Neuronal stem cell (in vitro differentiated cells): ENCODE results near the gene TTC24.

Source experiments
- DNase-seq: peaks from one replicate; pipeline ENCODE4 v3.0.0-alpha.2; 2013; ENCODE audit warnings: low spot score
- H2AFZ ChIP-seq: one replicate; pipeline ENCODE4 v1.6.1; 2013; ENCODE audit warnings: mild to moderate bottlenecking, low read length, inconsistent platforms
- H2AK5ac ChIP-seq: 2 replicates; pipeline ENCODE4 v1.6.1; 2013; ENCODE audit warnings: low read depth, mild to moderate bottlenecking, inconsistent platforms, low read length, moderate library complexity, mixed read lengths
- H2BK120ac ChIP-seq: 2 replicates; pipeline ENCODE4 v1.6.1; 2013; ENCODE audit warnings: low read depth, mild to moderate bottlenecking, inconsistent platforms, low read length, moderate library complexity, mixed read lengths
- H2BK12ac ChIP-seq: one replicate; pipeline ENCODE4 v1.6.1; 2013; ENCODE audit warnings: low read length, inconsistent platforms
- H2BK15ac ChIP-seq: 2 replicates; pipeline ENCODE4 v1.6.1; 2013; ENCODE audit warnings: mild to moderate bottlenecking, low read length, inconsistent platforms, mixed read lengths
- H2BK5ac ChIP-seq: one replicate; pipeline ENCODE4 v1.6.1; 2013; ENCODE audit warnings: inconsistent platforms, mild to moderate bottlenecking, low read length, moderate library complexity
- H3K14ac ChIP-seq: one replicate; pipeline ENCODE4 v1.6.1; 2013; ENCODE audit warnings: low read length, inconsistent platforms
- H3K18ac ChIP-seq: 2 replicates; pipeline ENCODE4 v1.6.1; 2013; ENCODE audit warnings: low read length, inconsistent platforms
- H3K23ac ChIP-seq: 2 replicates; pipeline ENCODE4 v1.6.1; 2013; ENCODE audit warnings: low read depth, mild to moderate bottlenecking, mixed read lengths, low read length, inconsistent platforms; ENCODE audit not compliant: poor library complexity
- H3K27ac ChIP-seq: replicated peaks from 3 replicates; pipeline ENCODE4 v1.5.1; 2013; ENCODE audit warnings: low read length, inconsistent platforms
- H3K27me3 ChIP-seq, 3 experiments: 2 replicates each; pipeline ENCODE4 v1.6.1; 2013; ENCODE audit warnings: low read length in 3 of 3, mild to moderate bottlenecking in 2 of 3, inconsistent platforms in 1 of 3, low read depth in 1 of 3, mixed read lengths in 1 of 3, moderate library complexity in 1 of 3; ENCODE audit not compliant: control insufficient read depth in 3 of 3, insufficient read depth in 3 of 3
- H3K36me3 ChIP-seq, 2 donors: replicated peaks in 1 of 2; 2 replicates each; pipeline ENCODE4 v1.6.1; 2013; ENCODE audit warnings: low read length in 2 of 2; ENCODE audit not compliant: control insufficient read depth in 2 of 2, insufficient read depth in 2 of 2
- H3K4ac ChIP-seq: 2 replicates; pipeline ENCODE4 v1.6.1; 2013; ENCODE audit warnings: inconsistent platforms, mild to moderate bottlenecking, low read length, moderate library complexity
- H3K4me1 ChIP-seq, 2 donors: 1 replicate in 1 of 2; 2 replicates in 1 of 2; pipeline ENCODE4 v1.6.1; 2013; ENCODE audit warnings: low read length in 2 of 2, low read depth in 1 of 2; ENCODE audit not compliant: control insufficient read depth in 2 of 2, insufficient read depth in 1 of 2
- H3K4me2 ChIP-seq: one replicate; pipeline ENCODE4 v1.6.1; 2013; ENCODE audit warnings: mild to moderate bottlenecking, low read length, inconsistent platforms; ENCODE audit not compliant: insufficient read depth, poor library complexity, severe bottlenecking
- H3K4me3 ChIP-seq, 2 donors: 2 replicates each; pipeline ENCODE4 v1.5.1; 2013; ENCODE audit warnings: low read length in 2 of 2, mild to moderate bottlenecking in 2 of 2, inconsistent platforms in 1 of 2, moderate library complexity in 1 of 2
- H3K79me1 ChIP-seq: one replicate; pipeline ENCODE4 v1.6.1; 2013; ENCODE audit warnings: low read depth, mild to moderate bottlenecking, inconsistent platforms, low read length, moderate library complexity
- H3K9ac ChIP-seq: one replicate; pipeline ENCODE4 v1.6.1; 2013; ENCODE audit warnings: mild to moderate bottlenecking, low read depth, low read length, inconsistent platforms; ENCODE audit not compliant: poor library complexity
- H3K9me3 ChIP-seq, 2 donors: replicated peaks in 1 of 2; 2 replicates each; pipeline versions ENCODE3 to v1.6.1; 2013; ENCODE audit warnings: low read length in 2 of 2, mild to moderate bottlenecking in 2 of 2, inconsistent platforms in 1 of 2, low read depth in 1 of 2, mixed read lengths in 1 of 2, moderate library complexity in 1 of 2; ENCODE audit not compliant: control insufficient read depth in 2 of 2, insufficient read depth in 1 of 2
- H4K8ac ChIP-seq: one replicate; pipeline ENCODE4 v1.6.1; 2013; ENCODE audit warnings: low read depth, mild to moderate bottlenecking, inconsistent platforms, low read length, moderate library complexity
- H4K91ac ChIP-seq: one replicate; pipeline ENCODE4 v1.6.1; 2013; ENCODE audit warnings: low read length, low read depth, mild to moderate bottlenecking, inconsistent platforms; ENCODE audit not compliant: poor library complexity
- WGBS, 2 donors: extraction: QIAGEN DNeasy Blood & Tissue Kit; methylation state at CpG; one replicate each; pipeline ENCODE4 v1.1.7; 2013; ENCODE audit warnings: missing lambda C conversion rate in 2 of 2, mixed read lengths in 1 of 2; ENCODE audit not compliant: insufficient read length in 2 of 2, insufficient replicate concordance in 1 of 2; ENCODE audit errors: extremely low coverage in 2 of 2; 5-methylcytosine and 5-hydroxymethylcytosine counted together

TTC24 gene

GRCh38 chr1:156581661-156582387 is 2.3 kb downstream of the TTC24 start:
- no peak for DNase-seq
- no CpG with 5 or more reads among the region's 21 CpGs for WGBS, 2 donors

GRCh38 chr1:156582388-156583017 is 3.0 kb downstream of the TTC24 start:
- H3K4me3 ChIP-seq: no peak overlapping the region

More at GRCh38 chr1:156581661-156582387, 2.3 kb downstream of the TTC24 start:
- H2BK5ac ChIP-seq: no peak overlapping the region
- H3K27ac ChIP-seq: no peak overlapping the region
- H3K36me3 ChIP-seq: no peaks in the 10 kb centered on the region
- no peak overlapping the region for H4K91ac ChIP-seq
- H3K14ac ChIP-seq: no peak overlapping the region
- no peak overlapping the region for H3K4me2 ChIP-seq
- no peak overlapping the region for H3K23ac ChIP-seq
- H3K4me1 ChIP-seq: peaks cover 0 to 1% of the 10 kb centered on the region in 2 donors
- no peak overlapping the region for H3K18ac ChIP-seq
- H2BK15ac ChIP-seq: no peak overlapping the region
- peaks cover 0 to 59% (median 2%) of the 10 kb centered on the region in 3 experiments for H3K27me3 ChIP-seq
- H3K4ac ChIP-seq: no peak overlapping the region
- no peak overlapping the region for H3K4me3 ChIP-seq
- H2AFZ ChIP-seq: peak overlapping the region; percentile 58
- H2AK5ac ChIP-seq: no peak overlapping the region
- no peaks in the 10 kb centered on the region for H3K9me3 ChIP-seq
- no peaks in the 10 kb centered on the region for H3K79me1 ChIP-seq
- no peak overlapping the region for H2BK120ac ChIP-seq
- H2BK12ac ChIP-seq: no peak overlapping the region
- H4K8ac ChIP-seq: no peak overlapping the region
- H3K9ac ChIP-seq: no peak overlapping the region

GRCh38 chr1:156583821-156584622 is 4.5 kb downstream of the TTC24 start:
- no peak overlapping the region for H3K23ac ChIP-seq
- H3K14ac ChIP-seq: no peak overlapping the region
- no CpG with 5 or more reads among the region's 20 CpGs for WGBS, 2 donors
- peak overlapping the region; percentile 69 for H2AFZ ChIP-seq
- H3K79me1 ChIP-seq: no peaks in the 10 kb centered on the region
- H3K18ac ChIP-seq: peak overlapping the region; percentile 72
- H3K4me3 ChIP-seq: no peak overlapping the region
- peak; percentile 78 for DNase-seq
- no peak overlapping the region for H4K91ac ChIP-seq
- H2BK12ac ChIP-seq: peak overlapping the region; percentile 42
- H3K36me3 ChIP-seq: no peaks in the 10 kb centered on the region
- peak overlapping the region; percentile 53 for H2AK5ac ChIP-seq
- H3K9ac ChIP-seq: peak overlapping the region; percentile 64
- no peak overlapping the region for H3K27ac ChIP-seq
- H4K8ac ChIP-seq: peak overlapping the region; percentile 87
- H2BK15ac ChIP-seq: no peak overlapping the region
- H2BK120ac ChIP-seq: no peak overlapping the region
- H2BK5ac ChIP-seq: no peak overlapping the region
- no peak overlapping the region for H3K4me2 ChIP-seq
- H3K4ac ChIP-seq: peak overlapping the region; percentile 44
- H3K4me1 ChIP-seq: peaks cover 0 to 1% of the 10 kb centered on the region in 2 donors
- H3K27me3 ChIP-seq: peaks cover 0 to 64% (median 2%) of the 10 kb centered on the region in 3 experiments
- H3K9me3 ChIP-seq: no peaks in the 10 kb centered on the region

More at GRCh38 chr1:156582388-156583017, 3.0 kb downstream of the TTC24 start:
- H3K18ac ChIP-seq: no peak overlapping the region
- no peak overlapping the region for H2BK12ac ChIP-seq
- H4K91ac ChIP-seq: no peak overlapping the region
- no CpG with 5 or more reads among the region's 9 CpGs for WGBS, 2 donors
- DNase-seq: no peak
- H3K36me3 ChIP-seq: no peaks in the 10 kb centered on the region
- H4K8ac ChIP-seq: no peak overlapping the region
- no peaks in the 10 kb centered on the region for H3K9me3 ChIP-seq
- peaks cover 0 to 64% (median 2%) of the 10 kb centered on the region in 3 experiments for H3K27me3 ChIP-seq
- no peak overlapping the region for H3K27ac ChIP-seq
- no peaks in the 10 kb centered on the region for H3K79me1 ChIP-seq
- peak overlapping the region; percentile 58 for H2AFZ ChIP-seq
- H2AK5ac ChIP-seq: no peak overlapping the region
- peaks cover 0 to 1% of the 10 kb centered on the region in 2 donors for H3K4me1 ChIP-seq
- H3K23ac ChIP-seq: no peak overlapping the region
- no peak overlapping the region for H3K4ac ChIP-seq
- H2BK120ac ChIP-seq: no peak overlapping the region
- H2BK5ac ChIP-seq: no peak overlapping the region
- H3K14ac ChIP-seq: no peak overlapping the region
- H2BK15ac ChIP-seq: no peak overlapping the region
- no peak overlapping the region for H3K4me2 ChIP-seq
- no peak overlapping the region for H3K9ac ChIP-seq
